GM19463 (cell line): Measurements from ENCODE around the gene PLCB1.

ENCODE experiments used
- ATAC-seq: cut with Tn5 transposase; IDR thresholded peaks from one replicate; pipeline ENCODE4 v1.9.1; 2021; ENCODE audit warnings: mild to moderate bottlenecking, moderate library complexity; ENCODE audit not compliant: unreplicated experiment

PLCB1 gene

GRCh38 chr20:8744228-8744844 is 612.3 kb downstream of the PLCB1 start:
- no peak for ATAC-seq

GRCh38 chr20:8749101-8749500 is 617.0 kb downstream of the PLCB1 start:
- ATAC-seq: no peak

GRCh38 chr20:8749986-8750385 is 617.9 kb downstream of the PLCB1 start:
- ATAC-seq: no peak

GRCh38 chr20:8755340-8756118 is 623.5 kb downstream of the PLCB1 start:
- no peak for ATAC-seq

GRCh38 chr20:8756410-8756809 is 624.3 kb downstream of the PLCB1 start:
- ATAC-seq: no peak

- ATAC-seq: no peak
Measured at GRCh38 chr20:8757146-8757545, 625.1 kb downstream of the PLCB1 start.

- no peak for ATAC-seq
Measured at GRCh38 chr20:8764344-8764962, 632.4 kb downstream of the PLCB1 start.

- no peak for ATAC-seq
Measured at GRCh38 chr20:8766868-8767390, 634.9 kb downstream of the PLCB1 start.

- no peak for ATAC-seq
Measured at GRCh38 chr20:8774412-8774811, 642.3 kb downstream of the PLCB1 start.

- ATAC-seq: no peak
Measured at GRCh38 chr20:8777911-8778310, 645.8 kb downstream of the PLCB1 start.

GRCh38 chr20:8778387-8778786 is 646.3 kb downstream of the PLCB1 start:
- no peak for ATAC-seq

- no peak for ATAC-seq
Measured at GRCh38 chr20:8780915-8781314, 648.8 kb downstream of the PLCB1 start.

GRCh38 chr20:8782804-8783203 is 650.7 kb downstream of the PLCB1 start:
- ATAC-seq: no peak

GRCh38 chr20:8783734-8784133 is 651.7 kb downstream of the PLCB1 start:
- ATAC-seq: no peak

GRCh38 chr20:8786383-8786782 is 654.3 kb downstream of the PLCB1 start:
- no peak for ATAC-seq

GRCh38 chr20:8787090-8787489 is 655.0 kb downstream of the PLCB1 start:
- no peak for ATAC-seq

GRCh38 chr20:8788275-8788674 is 656.2 kb downstream of the PLCB1 start:
- ATAC-seq: no peak

- ATAC-seq: no peak
Measured at GRCh38 chr20:8788831-8789230, 656.8 kb downstream of the PLCB1 start.

GRCh38 chr20:8790442-8791074 is 658.5 kb downstream of the PLCB1 start:
- ATAC-seq: peak; percentile 69

- ATAC-seq: no peak
Measured at GRCh38 chr20:8795404-8795803, 663.3 kb downstream of the PLCB1 start.

- no peak for ATAC-seq
Measured at GRCh38 chr20:8796088-8796660, 664.1 kb downstream of the PLCB1 start.
